CD4-positive, CD25-positive, alpha-beta regulatory T cell (primary cell): Measurements from ENCODE around the gene GRIK5. TPM values are rescaled to one million over a fixed set of nuclear protein-coding genes. Genes with fewer than 3 reads are reported as not detected.

Source experiments
- ATAC-seq, 2 donors: fragments of 150-1000 bp; cut with Tn5 transposase; one replicate each; pipeline ENCODE4 v1.10.0; 2021; ENCODE audit warnings: low read depth in 2 of 2, moderate number of reproducible peaks in 2 of 2, moderate library complexity in 1 of 2
- DNase-seq, 3 donors: peaks; one replicate each; pipeline versions ENCODE4 v3.0.0 to v3.0.0-alpha.2; 2012 to 2022; ENCODE audit warnings: mixed read lengths in 1 of 3
- H3K27ac ChIP-seq: one replicate; pipeline ENCODE4 v1.7.0; 2013; ENCODE audit warnings: mild to moderate bottlenecking, low read length; ENCODE audit not compliant: insufficient read depth, poor library complexity, severe bottlenecking
- H3K27me3 ChIP-seq: one replicate; pipeline ENCODE4 v1.7.0; 2013; ENCODE audit warnings: low read length; ENCODE audit not compliant: control insufficient read depth, insufficient read depth
- H3K36me3 ChIP-seq: one replicate; pipeline ENCODE4 v1.7.0; 2013; ENCODE audit warnings: mild to moderate bottlenecking, low read length, moderate library complexity; ENCODE audit not compliant: control insufficient read depth, insufficient read depth
- H3K4me1 ChIP-seq: 2 replicates; pipeline ENCODE4 v1.7.0; 2013; ENCODE audit warnings: mild to moderate bottlenecking, low read length; ENCODE audit not compliant: insufficient read depth, control insufficient read depth, poor library complexity, severe bottlenecking
- H3K4me3 ChIP-seq: one replicate; pipeline ENCODE4 v1.7.0; 2013; ENCODE audit warnings: low read depth, mild to moderate bottlenecking, low read length, moderate library complexity
- H3K9me3 ChIP-seq, 2 experiments: 1 replicate in 1 of 2; 2 replicates in 1 of 2; pipeline ENCODE4 v1.7.0; 2013; ENCODE audit warnings: low read length in 2 of 2, mild to moderate bottlenecking in 1 of 2, moderate library complexity in 1 of 2; ENCODE audit not compliant: control insufficient read depth in 2 of 2
- H3K27ac Mint-ChIP-seq, 3 donors: one replicate each; pipeline ENCODE4 v1.8.0; 2020 to 2022; ENCODE audit warnings: mild to moderate bottlenecking in 3 of 3, mixed read lengths in 3 of 3, moderate library complexity in 2 of 3
- H3K27me3 Mint-ChIP-seq: one replicate; pipeline ENCODE4 v1.8.0; 2022; ENCODE audit warnings: mild to moderate bottlenecking, mixed read lengths
- H3K36me3 Mint-ChIP-seq: one replicate; pipeline ENCODE4 v1.8.0; 2020; ENCODE audit warnings: mixed read lengths
- H3K4me1 Mint-ChIP-seq, 4 donors: one replicate each; pipeline ENCODE4 v1.8.0; 2020 to 2022; ENCODE audit warnings: mixed read lengths in 4 of 4, mild to moderate bottlenecking in 1 of 4
- H3K4me3 Mint-ChIP-seq, 4 donors: one replicate each; pipeline ENCODE4 v1.8.0; 2020 to 2022; ENCODE audit warnings: mild to moderate bottlenecking in 4 of 4, mixed read lengths in 4 of 4, moderate library complexity in 3 of 4
- H3K9me3 Mint-ChIP-seq, 7 donors: one replicate each; pipeline ENCODE4 v1.8.0; 2020 to 2022; ENCODE audit warnings: mixed read lengths in 7 of 7, mild to moderate bottlenecking in 3 of 7, moderate library complexity in 2 of 7
- polyA plus RNA-seq, 4 donors: library from polyadenylated mRNA; unstranded; fragments of 300-500 nt; fragmentation: Illumina TruSeq; gene quantifications; one replicate each; pipeline ENCODE4 v1.2.3, GENCODE V29; 2021
- total RNA-seq: library from RNA; stranded (reverse); gene quantifications from one replicate; pipeline ENCODE4 v1.2.3, GENCODE V29; 2022

Gene GRIK5
- total and polyA plus RNA-seq, 5 donors from 2014 or later: 0.06 to 0.52 TPM; not detected in 3

DNA sequence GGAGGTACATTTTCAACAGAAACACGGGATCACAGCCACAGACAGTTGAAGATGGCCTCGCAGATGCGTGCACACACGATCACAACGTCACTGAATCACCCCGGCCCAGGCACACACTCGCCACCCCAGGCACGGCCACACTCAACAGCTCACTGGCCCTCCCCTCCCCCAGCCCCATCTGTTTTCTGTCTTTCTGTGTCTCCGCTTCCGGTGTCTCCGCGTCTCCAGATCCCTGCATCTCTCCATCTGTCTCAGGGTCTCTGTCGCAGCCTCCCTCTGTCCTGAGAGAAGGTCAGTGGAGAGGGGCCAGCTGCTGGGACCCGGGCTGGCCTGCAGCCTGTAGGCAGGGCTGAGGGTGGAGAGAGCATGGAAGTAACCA is 72.2 kb downstream of the GRIK5 start:
- H3K4me1 ChIP-seq: peaks cover 32% of the 10 kb centered on the region
- H3K36me3 Mint-ChIP-seq: peaks cover 9% of the 10 kb centered on the region
- peak overlapping the region in 1 of 4 donors; percentile 56 for H3K4me3 Mint-ChIP-seq
- peaks cover 55% of the 10 kb centered on the region for H3K27me3 Mint-ChIP-seq
- no peaks in the 10 kb centered on the region for H3K36me3 ChIP-seq
- peaks cover 0 to 46% (median 16%) of the 10 kb centered on the region in 4 donors for H3K4me1 Mint-ChIP-seq
- DNase-seq (peak in 1 of 3 donors; percentile 14), ATAC-seq (no peak)
- H3K27ac Mint-ChIP-seq: no peak overlapping the region
- H3K27ac ChIP-seq: no peak overlapping the region
- peaks cover 0 to 4% (median 0%) of the 10 kb centered on the region in 7 donors for H3K9me3 Mint-ChIP-seq
- peaks cover 26% of the 10 kb centered on the region for H3K27me3 ChIP-seq
- H3K9me3 ChIP-seq: no peaks in the 10 kb centered on the region
- no peak overlapping the region for H3K4me3 ChIP-seq

DNA sequence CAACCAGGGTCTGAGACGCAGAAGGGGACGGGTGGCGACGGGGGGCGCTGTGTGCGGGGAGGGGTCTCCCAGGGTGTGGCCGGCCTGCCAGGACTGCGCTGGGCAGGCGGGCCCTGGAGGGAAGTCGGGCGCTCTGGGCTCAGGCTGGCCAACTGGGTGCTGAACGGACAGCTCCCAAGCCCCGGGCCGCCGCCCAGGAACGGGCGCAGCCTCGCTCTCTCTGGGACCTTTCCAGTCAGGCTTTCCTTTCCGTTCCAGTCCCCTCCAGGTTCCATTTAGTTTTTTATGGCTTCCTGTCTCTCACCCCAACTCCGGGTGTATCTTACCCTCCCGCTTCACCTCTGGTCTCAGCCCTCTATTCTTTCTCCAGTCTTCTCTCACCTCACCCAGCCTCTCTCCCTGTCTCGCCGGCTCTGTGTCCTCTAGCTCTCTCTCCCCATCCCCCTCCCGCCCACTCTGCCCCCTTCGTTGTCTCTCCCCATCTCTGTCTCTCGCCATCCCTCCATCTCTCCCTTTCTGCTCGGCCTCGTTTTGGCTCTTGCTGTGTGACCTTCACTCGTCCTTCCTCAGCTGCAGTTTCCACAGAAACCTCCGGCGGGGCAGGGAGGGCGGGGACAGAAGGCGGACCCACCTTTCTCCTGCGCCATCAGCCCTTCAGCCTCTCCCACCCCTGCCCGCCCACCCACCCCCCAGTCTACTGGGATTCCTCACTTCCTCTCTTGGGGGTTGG is 72.7 kb downstream of the GRIK5 start:
- Mint-ChIP-seq H3K9me3 (peaks cover 0 to 6% (median 0%) of the 10 kb centered on the region in 7 donors), H3K27me3 (peaks cover 55% of the 10 kb centered on the region), H3K4me3 (peak overlapping the region; percentile 52 to 65 (median 56)), H3K36me3 (peaks cover 9% of the 10 kb centered on the region), H3K4me1 (peaks cover 0 to 49% (median 16%) of the 10 kb centered on the region in 4 donors), H3K27ac (no peak overlapping the region)
- ATAC-seq (no peak), DNase-seq (peak in 2 of 3 donors; percentile 28 to 35)
- Histone ChIP-seq H3K4me1 (peaks cover 32% of the 10 kb centered on the region), H3K9me3 (no peaks in the 10 kb centered on the region), H3K4me3 (no peak overlapping the region), H3K27me3 (peaks cover 26% of the 10 kb centered on the region), H3K27ac (no peak overlapping the region), H3K36me3 (no peaks in the 10 kb centered on the region)

DNA sequence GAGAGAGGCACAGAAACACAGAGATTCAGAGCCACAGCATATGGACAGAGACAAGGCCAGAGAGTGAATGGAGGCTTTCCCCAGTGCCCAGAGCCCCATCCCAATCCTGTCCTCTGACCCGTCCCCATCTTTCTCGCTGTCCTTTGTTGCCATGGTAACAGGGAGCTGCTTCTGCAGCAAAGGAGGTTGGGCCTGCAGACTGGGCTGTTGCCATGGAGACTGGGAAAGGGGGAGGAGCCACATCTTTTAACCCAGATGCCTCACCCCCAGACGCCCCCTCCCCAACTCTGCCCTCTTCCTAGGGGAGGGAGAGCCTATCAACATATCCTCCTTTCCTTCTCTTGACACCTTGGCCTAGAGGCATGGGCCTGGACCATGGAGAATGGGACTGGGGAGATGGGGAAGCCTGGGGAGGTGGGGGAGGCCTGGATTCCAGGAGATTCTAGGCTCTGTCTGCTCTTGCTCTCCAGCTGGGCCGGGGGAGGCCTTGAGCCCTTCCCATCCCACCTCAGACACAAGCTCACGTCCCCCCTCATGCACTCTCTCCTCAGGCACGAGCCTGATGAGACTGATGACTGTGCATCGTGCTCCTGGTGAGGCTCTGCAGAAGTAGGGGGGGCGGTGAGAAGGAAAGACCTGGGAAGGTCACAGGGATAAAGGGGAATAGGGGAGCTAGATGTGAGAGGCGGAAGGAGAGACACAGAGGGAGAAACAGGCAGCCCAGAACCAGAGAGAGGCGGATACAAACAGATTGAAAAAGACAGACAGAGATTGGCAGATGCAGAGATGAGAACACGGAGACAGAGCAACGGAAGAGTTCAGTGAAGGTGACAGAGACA is 73.8 kb downstream of the GRIK5 start:
- Mint-ChIP-seq H3K4me1 (peaks cover 0 to 49% (median 16%) of the 10 kb centered on the region in 4 donors), H3K36me3 (peaks cover 9% of the 10 kb centered on the region), H3K27ac (no peak overlapping the region), H3K27me3 (peaks cover 46% of the 10 kb centered on the region), H3K9me3 (peaks cover 0 to 6% (median 0%) of the 10 kb centered on the region in 7 donors), H3K4me3 (peak overlapping the region in 3 of 4 donors; percentile 16 to 89 (median 54))
- ATAC-seq (no peak), DNase-seq (no peak)
- H3K27ac ChIP-seq: no peak overlapping the region
- peaks cover 26% of the 10 kb centered on the region for H3K27me3 ChIP-seq
- no peak overlapping the region for H3K4me3 ChIP-seq
- no peaks in the 10 kb centered on the region for H3K9me3 ChIP-seq
- no peaks in the 10 kb centered on the region for H3K36me3 ChIP-seq
- H3K4me1 ChIP-seq: peaks cover 32% of the 10 kb centered on the region

- Histone ChIP-seq H3K4me1 (peaks cover 32% of the 10 kb centered on the region), H3K36me3 (no peaks in the 10 kb centered on the region), H3K27ac (no peak overlapping the region), H3K4me3 (no peak overlapping the region), H3K9me3 (no peaks in the 10 kb centered on the region), H3K27me3 (peaks cover 21% of the 10 kb centered on the region)
- H3K4me3 Mint-ChIP-seq: peak overlapping the region; percentile 30 to 89 (median 75)
- ATAC-seq (no peak), DNase-seq (no peak)
- peak overlapping the region in 1 of 3 donors; percentile 7 for H3K27ac Mint-ChIP-seq
- peaks cover 9% of the 10 kb centered on the region for H3K36me3 Mint-ChIP-seq
- peaks cover 0 to 6% (median 0%) of the 10 kb centered on the region in 7 donors for H3K9me3 Mint-ChIP-seq
- peaks cover 0 to 49% (median 16%) of the 10 kb centered on the region in 4 donors for H3K4me1 Mint-ChIP-seq
- H3K27me3 Mint-ChIP-seq: peaks cover 40% of the 10 kb centered on the region
Observed at GRCh38 chr19:41994994-41995958, 74.7 kb downstream of the GRIK5 start.

- H3K9me3 Mint-ChIP-seq: peaks cover 0 to 6% (median 0%) of the 10 kb centered on the region in 7 donors
- H3K27ac Mint-ChIP-seq: peak overlapping the region in 1 of 3 donors; percentile 7
- H3K36me3 ChIP-seq: no peaks in the 10 kb centered on the region
- peaks cover 32% of the 10 kb centered on the region for H3K4me1 ChIP-seq
- H3K27me3 ChIP-seq: peaks cover 16% of the 10 kb centered on the region
- H3K4me3 Mint-ChIP-seq: peak overlapping the region; percentile 30 to 89 (median 75)
- peaks cover 33% of the 10 kb centered on the region for H3K27me3 Mint-ChIP-seq
- H3K27ac ChIP-seq: no peak overlapping the region
- no peak overlapping the region for H3K4me3 ChIP-seq
- H3K9me3 ChIP-seq: no peaks in the 10 kb centered on the region
- peaks cover 0 to 47% (median 16%) of the 10 kb centered on the region in 4 donors for H3K4me1 Mint-ChIP-seq
- DNase-seq (no peak), ATAC-seq (peak in 1 of 2 donors; percentile 6)
- peaks cover 6% of the 10 kb centered on the region for H3K36me3 Mint-ChIP-seq
Observed at GRCh38 chr19:41994521-41994971, 75.5 kb downstream of the GRIK5 start.

DNA sequence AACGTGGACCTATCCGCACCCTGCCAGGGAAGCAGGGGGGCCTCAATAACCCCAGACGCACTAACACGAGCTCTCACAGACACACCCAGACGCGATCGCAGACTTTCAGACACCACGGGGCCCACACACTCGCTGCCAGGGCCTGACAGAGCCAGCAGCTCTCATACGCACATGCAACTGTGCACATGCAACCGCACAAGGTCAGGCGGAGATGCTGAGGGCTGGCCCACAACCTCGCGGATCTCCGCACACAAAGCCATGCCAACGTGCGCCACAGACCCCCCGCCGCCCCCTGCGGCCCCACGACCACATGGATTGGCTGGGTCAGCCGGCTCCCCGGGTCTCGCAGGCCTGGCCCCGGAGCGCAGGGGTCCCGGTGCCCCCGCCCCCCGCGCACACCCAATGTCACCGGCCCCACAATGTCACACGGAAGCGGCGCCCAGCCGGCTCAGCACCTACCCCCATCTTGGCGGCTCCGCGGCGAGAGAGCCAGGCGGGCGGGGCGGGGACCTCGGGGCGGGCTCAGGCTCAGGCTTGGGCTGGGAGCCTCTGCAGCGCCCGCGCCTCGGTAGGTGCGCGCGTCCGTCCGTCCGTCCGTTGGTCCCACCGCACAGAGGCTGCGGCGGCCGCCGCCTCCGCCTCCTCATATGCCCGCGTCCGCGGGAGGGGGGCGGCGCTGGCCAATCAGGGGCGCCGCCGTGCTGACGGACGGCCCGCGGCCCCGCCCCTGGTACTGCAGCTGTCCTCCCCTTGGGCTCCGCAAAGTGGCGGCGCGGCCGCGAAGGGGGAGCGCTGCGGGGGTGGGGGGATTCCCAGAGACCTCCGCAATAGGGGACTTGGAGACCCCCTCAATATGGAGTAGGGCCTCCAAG is 76.2 kb downstream of the GRIK5 start, which contains the start of gene ATP1A3:
Gene ATP1A3 (minus strand): TSS at position 619 of the 872 bp plus-strand sequence. CDS start 154 bp downstream, at position 465.
- peaks cover 13% of the 10 kb centered on the region for H3K27me3 ChIP-seq
- DNase-seq: peak; percentile 58 to 66 (median 63)

More for the DNA sequence above, 76.2 kb downstream of the GRIK5 start, which contains the start of gene ATP1A3:
- peaks cover 27% of the 10 kb centered on the region for H3K27me3 Mint-ChIP-seq
- Histone ChIP-seq H3K4me3 (peak within 1 kb of the TSS; percentile 57), H3K9me3 (no peaks in the 10 kb centered on the region), H3K36me3 (no peaks in the 10 kb centered on the region), H3K27ac (no peak within 1 kb of the TSS), H3K4me1 (peaks cover 32% of the 10 kb centered on the region)
- ATAC-seq: peak; percentile 67 to 76
- H3K9me3 Mint-ChIP-seq: peaks cover 0 to 5% (median 0%) of the 10 kb centered on the region in 7 donors
- H3K27ac Mint-ChIP-seq: peak within 1 kb of the TSS in 2 of 3 donors; percentile 7 to 78
- peaks cover 0 to 43% (median 15%) of the 10 kb centered on the region in 4 donors for H3K4me1 Mint-ChIP-seq
- H3K4me3 Mint-ChIP-seq: peak within 1 kb of the TSS; percentile 85 to 92 (median 87)
- peaks cover 3% of the 10 kb centered on the region for H3K36me3 Mint-ChIP-seq
